MM.1S (cell line): ENCODE data around the gene PLPP7.
A peak's percentile ranks its signal among the peaks of the same experiment; 100 is the strongest.
"Not testable (repeated sequence)": the region's sequence is repeated elsewhere in the genome, so short reads cannot be mapped to it uniquely, and the experiment has no call there.

ENCODE experiments used
- DNase-seq: peaks from one replicate; pipeline ENCODE4 v3.0.0-alpha.2; 2015
- H2AFZ ChIP-seq: fragments of 300-600 bp; sonication (generic); 2 replicates; pipeline ENCODE4 v1.6.0; 2016; ENCODE audit warnings: antibody characterized with exemption, low read length
- H3F3A ChIP-seq: fragments of 300-600 bp; sonication (generic); 2 replicates; pipeline ENCODE4 v1.6.1; 2016; ENCODE audit warnings: mild to moderate bottlenecking, antibody characterized with exemption, low read length, moderate library complexity, mixed read lengths; ENCODE audit not compliant: insufficient read depth
- H3K27ac ChIP-seq: fragments of 300-600 bp; sonication (generic); 2 replicates; pipeline ENCODE4 v1.5.1; 2016; ENCODE audit warnings: mild to moderate bottlenecking, low read length
- H3K27me3 ChIP-seq: fragments of 300-600 bp; sonication (generic); replicated peaks from 2 replicates; pipeline ENCODE4 v1.6.0; 2016; ENCODE audit warnings: low read length; ENCODE audit not compliant: insufficient read depth
- H3K36me3 ChIP-seq: fragments of 300-600 bp; sonication (generic); replicated peaks from 2 replicates; pipeline ENCODE4 v1.6.1; 2016; ENCODE audit warnings: mild to moderate bottlenecking, low read length, mixed read lengths; ENCODE audit not compliant: insufficient read depth
- H3K4me1 ChIP-seq: fragments of 300-600 bp; sonication (generic); 2 replicates; pipeline ENCODE4 v1.6.1; 2016; ENCODE audit warnings: low read length, mixed read lengths
- H3K4me2 ChIP-seq: fragments of 300-600 bp; sonication (generic); 2 replicates; pipeline ENCODE4 v1.6.0; 2016; ENCODE audit warnings: low read depth, low read length
- H3K4me3 ChIP-seq: fragments of 300-600 bp; sonication (generic); 2 replicates; pipeline ENCODE4 v1.5.1; 2016; ENCODE audit warnings: low read length, mixed read lengths
- H3K79me2 ChIP-seq: fragments of 300-600 bp; sonication (generic); 2 replicates; pipeline ENCODE4 v1.6.1; 2016; ENCODE audit warnings: mixed run types, low read length, mixed read lengths
- H3K9ac ChIP-seq: fragments of 300-600 bp; sonication (generic); 2 replicates; pipeline ENCODE4 v1.6.1; 2016; ENCODE audit warnings: low read length, mixed read lengths
- H3K9me2 ChIP-seq: fragments of 300-600 bp; sonication (generic); replicated peaks from 2 replicates; pipeline ENCODE4 v1.6.1; 2016; ENCODE audit warnings: mild to moderate bottlenecking, low read length, mixed read lengths; ENCODE audit not compliant: insufficient read depth
- H3K9me3 ChIP-seq: fragments of 300-600 bp; sonication (generic); replicated peaks from 2 replicates; pipeline ENCODE4 v1.6.1; 2016; ENCODE audit warnings: mild to moderate bottlenecking, low read length, mixed read lengths; ENCODE audit not compliant: insufficient read depth
- H4K20me1 ChIP-seq: fragments of 300-600 bp; sonication (generic); 2 replicates; pipeline ENCODE4 v1.6.1; 2016; ENCODE audit warnings: mild to moderate bottlenecking, low read length, moderate library complexity, mixed read lengths; ENCODE audit not compliant: insufficient read depth
- EZH2 ChIP-seq: fragments of 300-600 bp; sonication (generic); optimal IDR thresholded peaks from 2 replicates; pipeline ENCODE3; 2017; ENCODE audit warnings: low read depth, mild to moderate bottlenecking, antibody characterized with exemption, low read length, mixed read lengths
- EZH2phosphoT487 ChIP-seq: fragments of 300-600 bp; sonication (generic); IDR thresholded peaks from 2 replicates; pipeline ENCODE4 v1.6.1; 2018; ENCODE audit warnings: antibody characterized with exemption, low read length
- TF ChIP-seq, protein P1 (sequence below): fragments of 300-600 bp; sonication (generic); IDR thresholded peaks from 2 replicates; pipeline ENCODE4 v1.5.1; 2016; ENCODE audit warnings: antibody characterized with exemption, low read length, mixed read lengths

Gene PLPP7

DNA sequence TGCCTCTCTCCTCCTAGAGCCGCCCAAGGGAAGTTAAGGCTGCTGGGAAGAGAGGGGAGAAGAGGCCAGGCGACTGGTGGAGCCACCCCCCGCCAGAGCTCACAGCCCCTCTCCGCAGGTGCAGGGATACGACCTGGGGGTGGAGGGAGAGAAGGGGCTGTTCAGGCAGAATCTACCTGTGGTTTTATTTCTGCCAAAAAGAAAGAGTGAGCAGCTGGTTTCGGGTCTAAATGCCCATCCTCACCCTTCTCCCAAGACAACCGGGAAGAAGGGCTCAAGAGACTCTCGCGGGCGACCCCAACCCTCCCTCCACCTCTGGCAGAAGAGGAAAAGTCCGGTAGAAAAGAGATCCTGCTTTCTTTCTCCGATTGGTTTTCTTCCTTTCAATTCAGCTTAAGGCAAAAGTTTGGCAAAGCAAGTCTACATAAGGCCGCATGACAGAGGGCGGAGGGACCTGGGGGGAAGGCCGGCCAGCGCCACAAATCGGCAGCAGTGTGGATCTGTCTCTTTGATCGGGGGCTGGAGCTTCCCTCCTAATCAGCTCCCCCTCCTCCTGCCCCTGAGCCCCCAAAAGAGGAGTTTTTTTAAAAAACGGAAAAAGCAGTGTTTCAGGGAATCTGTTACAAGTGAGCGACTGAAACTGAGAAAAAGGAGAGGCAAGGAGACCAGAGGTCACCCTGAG is 29.5 kb upstream of the PLPP7 start:
- no peak for DNase-seq
- peaks cover 10% of the 10 kb centered on the region for H3K36me3 ChIP-seq
- no peak overlapping the region for H3K27ac ChIP-seq
- H4K20me1 ChIP-seq, result no peaks in the 10 kb centered on the region
- no peak overlapping the region for H2AFZ ChIP-seq
- no peaks in the 10 kb centered on the region for H3K27me3 ChIP-seq
- no peak overlapping the region for H3K9ac ChIP-seq
- peaks cover 45% of the 10 kb centered on the region for H3K4me1 ChIP-seq
- H3K79me2 ChIP-seq, result peaks cover 55% of the 10 kb centered on the region
- no peaks in the 10 kb centered on the region for H3K9me3 ChIP-seq
- no peak for TF ChIP-seq EZH2phosphoT487
- TF ChIP-seq EZH2, result no peak
- TF ChIP-seq, protein P1, sequence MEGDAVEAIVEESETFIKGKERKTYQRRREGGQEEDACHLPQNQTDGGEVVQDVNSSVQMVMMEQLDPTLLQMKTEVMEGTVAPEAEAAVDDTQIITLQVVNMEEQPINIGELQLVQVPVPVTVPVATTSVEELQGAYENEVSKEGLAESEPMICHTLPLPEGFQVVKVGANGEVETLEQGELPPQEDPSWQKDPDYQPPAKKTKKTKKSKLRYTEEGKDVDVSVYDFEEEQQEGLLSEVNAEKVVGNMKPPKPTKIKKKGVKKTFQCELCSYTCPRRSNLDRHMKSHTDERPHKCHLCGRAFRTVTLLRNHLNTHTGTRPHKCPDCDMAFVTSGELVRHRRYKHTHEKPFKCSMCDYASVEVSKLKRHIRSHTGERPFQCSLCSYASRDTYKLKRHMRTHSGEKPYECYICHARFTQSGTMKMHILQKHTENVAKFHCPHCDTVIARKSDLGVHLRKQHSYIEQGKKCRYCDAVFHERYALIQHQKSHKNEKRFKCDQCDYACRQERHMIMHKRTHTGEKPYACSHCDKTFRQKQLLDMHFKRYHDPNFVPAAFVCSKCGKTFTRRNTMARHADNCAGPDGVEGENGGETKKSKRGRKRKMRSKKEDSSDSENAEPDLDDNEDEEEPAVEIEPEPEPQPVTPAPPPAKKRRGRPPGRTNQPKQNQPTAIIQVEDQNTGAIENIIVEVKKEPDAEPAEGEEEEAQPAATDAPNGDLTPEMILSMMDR, result no peak
- H3K4me3 ChIP-seq, result no peak overlapping the region
- H3K4me2 ChIP-seq, result no peak overlapping the region
- peaks cover 54% of the 10 kb centered on the region for H3F3A ChIP-seq
- no peaks in the 10 kb centered on the region for H3K9me2 ChIP-seq

DNA sequence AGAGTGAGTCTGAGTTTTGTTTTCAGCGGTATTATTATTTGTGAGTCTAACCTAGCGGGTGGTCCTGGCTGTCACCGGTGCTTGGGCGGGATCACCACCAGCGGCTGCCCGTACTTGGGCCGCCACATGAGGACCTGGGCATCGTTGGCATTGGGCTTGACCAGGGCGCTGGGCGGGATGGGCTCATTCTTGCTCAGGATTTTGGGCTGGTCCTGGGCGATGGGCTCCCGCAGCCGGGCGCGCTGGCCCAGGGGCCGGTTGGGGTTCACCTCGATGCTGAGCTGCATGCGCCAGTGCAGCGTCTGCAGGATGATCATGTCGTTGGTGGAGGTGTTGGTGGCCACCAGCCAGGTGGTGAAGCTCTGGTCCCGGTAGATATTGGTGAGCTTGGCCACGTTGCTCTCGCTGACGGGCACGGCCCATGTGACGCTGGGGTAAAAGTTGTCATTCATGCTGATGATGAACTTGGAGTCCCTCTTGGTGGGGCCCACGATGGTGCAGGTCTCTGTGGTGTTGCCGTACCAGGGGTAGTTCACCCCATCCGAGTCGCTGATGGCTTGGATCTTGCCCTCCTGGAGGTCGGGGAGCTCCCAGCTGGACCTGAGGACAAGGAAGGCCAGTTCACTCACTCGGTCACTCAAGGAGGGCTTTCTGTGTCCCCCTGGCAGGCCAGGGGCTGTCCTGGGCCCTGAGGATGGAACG is 28.6 kb upstream of the PLPP7 start:
- Histone ChIP-seq H3K27ac (no peak overlapping the region), H2AFZ (no peak overlapping the region), H3K4me1 (peaks cover 37% of the 10 kb centered on the region), H4K20me1 (no peaks in the 10 kb centered on the region), H3K27me3 (no peaks in the 10 kb centered on the region), H3K4me2 (no peak overlapping the region), H3K9me2 (no peaks in the 10 kb centered on the region), H3K9ac (no peak overlapping the region), H3K9me3 (no peaks in the 10 kb centered on the region), H3K79me2 (peaks cover 64% of the 10 kb centered on the region), H3F3A (peaks cover 46% of the 10 kb centered on the region), H3K4me3 (no peak overlapping the region), H3K36me3 (peaks cover 10% of the 10 kb centered on the region)
- no peak for DNase-seq
- TF ChIP-seq EZH2phosphoT487 (no peak), EZH2 (no peak)
- TF ChIP-seq, protein P1, result no peak

DNA sequence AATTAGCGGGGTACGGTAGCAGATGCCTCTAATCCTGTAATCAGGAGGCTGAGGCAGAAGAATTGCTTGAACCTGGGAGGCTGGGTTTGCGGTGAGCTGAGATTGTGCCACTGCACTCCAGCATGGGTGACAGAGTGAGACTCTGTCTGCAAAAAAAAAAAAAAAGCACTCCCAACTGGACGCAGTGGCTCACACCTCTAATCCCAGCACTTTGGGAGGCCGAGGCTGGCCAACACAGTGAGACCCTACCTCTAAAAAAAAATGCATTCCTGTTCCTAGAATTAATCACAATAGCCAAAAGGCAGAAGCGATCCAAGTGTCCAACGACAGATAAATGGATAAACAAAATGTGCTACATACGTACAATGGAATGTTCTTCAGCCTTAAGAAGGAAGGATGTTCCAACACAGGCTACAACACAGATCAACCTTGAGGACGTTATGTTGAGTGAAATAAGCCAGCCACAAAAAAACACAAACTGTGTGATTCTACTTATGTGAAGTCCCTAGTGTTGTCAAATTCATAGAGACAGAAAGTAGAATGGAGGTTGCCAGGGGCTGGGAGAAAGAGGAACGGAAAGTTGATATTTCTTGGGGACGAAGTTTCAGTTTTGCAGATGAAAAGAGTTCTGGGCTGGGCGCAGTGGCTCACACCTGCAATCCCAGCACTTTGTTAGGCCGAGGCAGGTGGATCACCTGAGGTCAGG is 27.0 kb upstream of the PLPP7 start:
- peaks cover 26% of the 10 kb centered on the region for H3K4me1 ChIP-seq
- peak overlapping the region; percentile 54; the same call in 1 of the 2 replicates for H3K4me2 ChIP-seq
- no peak overlapping the region for H3K9ac ChIP-seq
- H3K9me3 ChIP-seq, result no peaks in the 10 kb centered on the region
- TF ChIP-seq EZH2phosphoT487 (no peak), EZH2 (no peak)
- TF ChIP-seq, protein P1, result no peak
- H3F3A ChIP-seq, result peaks cover 32% of the 10 kb centered on the region
- no peaks in the 10 kb centered on the region for H3K27me3 ChIP-seq
- peaks cover 10% of the 10 kb centered on the region for H3K36me3 ChIP-seq
- H2AFZ ChIP-seq, result no peak overlapping the region
- H4K20me1 ChIP-seq, result no peaks in the 10 kb centered on the region
- DNase-seq, result peak; percentile 86
- H3K9me2 ChIP-seq, result no peaks in the 10 kb centered on the region
- H3K27ac ChIP-seq, result peak overlapping the region; percentile 81
- H3K79me2 ChIP-seq, result peaks cover 77% of the 10 kb centered on the region
- H3K4me3 ChIP-seq, result no peak overlapping the region; the same call in 1 of the 2 replicates

DNA sequence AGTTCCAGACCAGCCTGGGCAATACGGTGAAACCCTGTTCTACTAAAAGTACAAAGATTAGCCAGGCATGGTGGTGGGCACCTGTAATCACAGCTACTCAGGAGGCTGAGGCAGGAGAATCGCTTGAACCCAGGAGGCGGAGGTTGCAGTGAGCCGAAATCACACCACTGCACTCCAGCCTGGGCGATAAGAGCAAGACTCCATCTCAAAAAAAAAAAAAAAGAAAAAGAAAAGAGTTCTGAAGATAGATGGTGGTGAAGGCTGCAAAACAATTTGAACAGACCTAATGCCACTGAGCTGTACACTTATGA is 26.5 kb upstream of the PLPP7 start:
- H3K27ac ChIP-seq, result peak overlapping the region; percentile 81; the same call in 1 of the 2 replicates
- H3K4me3 ChIP-seq, H3K4me2 ChIP-seq, H3K27me3 ChIP-seq, H3K9me3 ChIP-seq, H2AFZ ChIP-seq, H4K20me1 ChIP-seq, DNase-seq, H3K9ac ChIP-seq, H3K9me2 ChIP-seq: not testable (repeated sequence)
- H3F3A ChIP-seq, result peaks cover 27% of the 10 kb centered on the region
- peaks cover 10% of the 10 kb centered on the region for H3K36me3 ChIP-seq
- peaks cover 79% of the 10 kb centered on the region for H3K79me2 ChIP-seq
- H3K4me1 ChIP-seq, result peaks cover 26% of the 10 kb centered on the region
